ENCODE data around the gene POLE.
"Not testable (repeated sequence)": the region's sequence is repeated elsewhere in the genome, so short reads cannot be mapped to it uniquely, and the experiment has no call there.

GRCh38 chr12:132692030-132692429 lies 4.9 kb upstream of the POLE start:
- not testable (repeated sequence) for TF ChIP-seq CTCF (conservative IDR thresholded peaks at IDR 0.05); EZH2 (IDR thresholded peaks at IDR 0.05; ENCODE audit: low read depth)
